WTC11 (cell line): Measurements from ENCODE around the gene BEGAIN.

Experiments used
- ATF2 ChIP-seq: sonication (generic); formaldehyde crosslinking; IDR thresholded peaks from 2 replicates; pipeline ENCODE4 v1.8.1; 2022; ENCODE audit warnings: low read depth, missing genetic modification reagents, borderline replicate concordance
- CREB1 ChIP-seq: sonication (generic); formaldehyde crosslinking; IDR thresholded peaks from 2 replicates; pipeline ENCODE4 v1.8.0; 2023; ENCODE audit warnings: mild to moderate bottlenecking, missing genetic modification reagents
- CTCF ChIP-seq: fragments of 200-600 bp; IDR thresholded peaks from 2 replicates; pipeline ENCODE4 v1.8.0; 2022; ENCODE audit warnings: antibody characterized with exemption
- ELF4 ChIP-seq: sonication (generic); formaldehyde crosslinking; IDR thresholded peaks from 2 replicates; pipeline ENCODE4 v1.8.1; 2022; ENCODE audit warnings: low read depth, mild to moderate bottlenecking, moderate library complexity, missing genetic modification reagents
- FOXJ3 ChIP-seq: sonication (generic); formaldehyde crosslinking; IDR thresholded peaks from 2 replicates; pipeline ENCODE4 v1.9.0; 2021; ENCODE audit warnings: missing genetic modification reagents, mild to moderate bottlenecking, borderline replicate concordance
- OVOL2 ChIP-seq: fragments of 250-450 bp; sonication (Bioruptor Pico); IDR thresholded peaks from 2 replicates; pipeline ENCODE4 v1.9.0; 2021; ENCODE audit warnings: mild to moderate bottlenecking, borderline replicate concordance
- TEAD1 ChIP-seq: sonication (generic); formaldehyde crosslinking; IDR thresholded peaks from 2 replicates; pipeline ENCODE4 v1.8.0; 2022; ENCODE audit warnings: mild to moderate bottlenecking, missing genetic modification reagents
- USF1 ChIP-seq: sonication (generic); formaldehyde crosslinking; IDR thresholded peaks from 2 replicates; pipeline ENCODE4 v1.8.0; 2022; ENCODE audit warnings: mild to moderate bottlenecking, missing genetic modification reagents
- ZNF671 ChIP-seq: fragments of 250-450 bp; sonication (Bioruptor Pico); IDR thresholded peaks from 2 replicates; pipeline ENCODE4 v1.8.0; 2021; ENCODE audit warnings: mild to moderate bottlenecking
- ZSCAN18 ChIP-seq: fragments of 250-450 bp; sonication (Bioruptor Pico); IDR thresholded peaks from 2 replicates; pipeline ENCODE4 v2.1.2; 2022; ENCODE audit warnings: mild to moderate bottlenecking, moderate library complexity

- TF ChIP-seq CTCF, result no peak
- TF ChIP-seq ELF4 (CRISPR knock-in tag), result no peak
- TF ChIP-seq ATF2 (CRISPR knock-in tag), result no peak
- no peak for TF ChIP-seq OVOL2 (CRISPR knock-in tag)
- TF ChIP-seq TEAD1 (CRISPR knock-in tag), result no peak
- TF ChIP-seq USF1, result no peak
- TF ChIP-seq CREB1 (CRISPR knock-in tag), result no peak
- TF ChIP-seq ZSCAN18, result no peak
- no peak for TF ChIP-seq FOXJ3
- no peak for TF ChIP-seq ZNF671
Observed at GRCh38 chr14:100615736-100616695, 28.8 kb upstream of the BEGAIN start.
